Inflammatory macrophage (primary cell): Measurements from ENCODE around the gene GAL3ST3.
"Not testable (repeated sequence)": the region's sequence is repeated elsewhere in the genome, so short reads cannot be mapped to it uniquely, and the experiment has no call there.

Source experiments
- DNase-seq, 2 donors: peaks; one replicate each; pipeline ENCODE4 v3.0.0-alpha.2; 2020 to 2022
- total RNA-seq, 18 experiments: gene quantifications; one replicate each; lab custom pipeline; 2026; ENCODE audit warnings: mixed read lengths in 6 of 18, inconsistent platforms in 2 of 18; lab: John Stamatoyannopoulos, UW

The GAL3ST3 gene, protein sequence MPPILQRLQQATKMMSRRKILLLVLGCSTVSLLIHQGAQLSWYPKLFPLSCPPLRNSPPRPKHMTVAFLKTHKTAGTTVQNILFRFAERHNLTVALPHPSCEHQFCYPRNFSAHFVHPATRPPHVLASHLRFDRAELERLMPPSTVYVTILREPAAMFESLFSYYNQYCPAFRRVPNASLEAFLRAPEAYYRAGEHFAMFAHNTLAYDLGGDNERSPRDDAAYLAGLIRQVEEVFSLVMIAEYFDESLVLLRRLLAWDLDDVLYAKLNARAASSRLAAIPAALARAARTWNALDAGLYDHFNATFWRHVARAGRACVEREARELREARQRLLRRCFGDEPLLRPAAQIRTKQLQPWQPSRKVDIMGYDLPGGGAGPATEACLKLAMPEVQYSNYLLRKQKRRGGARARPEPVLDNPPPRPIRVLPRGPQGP
- total RNA-seq: 0 to 0.08 (median 0) reads per million in 18 experiments

DNA sequence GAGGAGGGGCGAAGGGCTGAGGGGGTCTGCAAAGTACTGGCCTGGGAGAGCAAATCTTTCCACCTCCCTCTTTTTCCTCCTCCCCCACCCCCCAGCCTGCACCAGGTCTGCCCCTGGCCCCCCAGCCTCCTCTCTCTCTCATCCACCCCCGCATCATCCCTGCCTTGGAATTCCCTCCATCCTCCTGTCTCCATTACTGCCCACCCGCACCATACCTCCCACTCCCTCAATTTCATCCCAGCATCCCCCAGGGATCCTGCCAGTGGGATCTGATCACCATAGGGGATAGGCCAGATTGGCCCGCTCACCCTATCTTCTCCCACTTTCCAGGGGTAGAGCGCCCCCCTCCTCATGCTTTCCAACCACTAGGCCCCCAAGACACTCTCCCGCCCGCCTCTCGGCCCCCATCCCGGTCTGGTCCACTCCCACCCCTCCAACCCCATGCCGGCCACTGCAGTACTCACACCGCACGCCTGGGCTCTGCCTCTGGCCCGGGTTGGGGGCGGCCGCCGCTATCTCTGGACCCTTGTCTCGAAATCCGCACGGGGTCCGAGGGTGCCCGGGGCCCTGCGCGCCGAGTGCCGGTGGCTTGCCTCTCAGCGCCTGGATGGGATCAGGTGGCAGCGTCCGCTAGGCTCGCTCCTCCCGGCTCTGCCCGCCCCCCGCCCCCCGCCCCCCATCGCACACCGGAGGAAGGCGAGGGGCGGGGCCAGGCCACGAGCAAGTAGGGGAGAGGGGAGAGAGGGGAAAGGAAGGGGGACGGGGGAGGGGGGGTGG lies at the start of gene GAL3ST3:
TSS of gene GAL3ST3 (minus strand) at position 615 of the 777 bp plus-strand sequence. CDS start 3,746 bp downstream, outside the sequence.
- DNase-seq: no peak

DNA sequence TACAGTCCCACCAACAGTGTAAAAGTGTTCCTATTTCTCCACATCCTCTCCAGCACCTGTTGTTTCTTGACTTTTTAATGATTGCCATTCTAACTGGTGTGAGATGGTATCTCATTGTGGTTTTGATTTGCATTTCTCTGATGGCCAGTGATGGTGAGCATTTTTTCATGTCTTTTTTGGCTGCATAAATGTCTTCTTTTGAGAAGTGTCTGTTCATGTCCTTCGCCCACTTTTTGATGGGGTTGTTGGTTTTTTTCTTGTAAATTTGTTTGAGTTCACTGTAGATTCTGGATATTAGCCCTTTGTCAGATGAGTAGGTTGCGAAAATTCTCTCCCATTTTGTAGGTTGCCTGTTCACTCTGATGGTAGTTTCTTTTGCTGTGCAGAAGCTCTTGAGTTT lies 43.2 kb upstream of the GAL3ST3 start:
- not testable (repeated sequence) for DNase-seq

DNA sequence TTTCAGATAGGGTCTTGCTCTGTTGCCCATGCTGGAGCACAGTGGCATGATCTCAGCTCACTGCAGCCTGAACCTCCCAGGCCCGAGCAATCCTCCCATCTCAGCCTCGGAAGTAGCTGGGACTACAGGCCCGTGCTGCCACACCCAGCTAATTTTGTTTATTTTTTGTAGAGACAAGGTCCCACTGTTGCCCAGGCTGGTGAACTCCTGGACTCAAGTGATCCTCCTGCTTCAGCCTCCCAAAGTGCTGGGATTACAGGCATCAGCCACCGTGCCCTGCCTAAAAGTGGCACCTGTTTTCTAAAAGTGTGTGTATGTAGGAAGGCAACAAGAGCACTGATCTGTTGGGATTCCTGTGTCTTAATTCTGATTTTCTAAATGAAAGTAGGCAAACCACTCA lies 41.3 kb upstream of the GAL3ST3 start:
- DNase-seq: no peak

DNA sequence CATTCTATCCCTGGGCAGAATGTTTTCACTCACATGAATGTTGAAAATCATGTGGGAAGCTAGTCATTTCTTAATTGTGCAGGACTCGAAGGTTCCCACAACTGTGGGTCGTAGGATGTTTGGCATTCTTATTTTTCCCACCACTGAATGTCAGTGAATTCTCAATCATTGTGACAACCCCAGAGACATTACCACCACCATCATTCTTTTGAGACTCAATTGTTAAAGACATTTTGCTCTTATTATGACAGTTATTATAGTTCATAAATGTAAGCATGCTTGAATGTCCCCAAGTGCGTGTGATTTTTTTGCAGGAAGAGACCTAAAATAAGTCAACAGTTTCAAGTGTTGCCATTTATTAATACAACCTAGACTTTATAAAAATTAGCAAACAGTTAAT lies 40.1 kb upstream of the GAL3ST3 start:
- no peak for DNase-seq

GRCh38 chr11:66087148-66087908 lies 38.4 kb upstream of the GAL3ST3 start:
- no peak for DNase-seq

DNA sequence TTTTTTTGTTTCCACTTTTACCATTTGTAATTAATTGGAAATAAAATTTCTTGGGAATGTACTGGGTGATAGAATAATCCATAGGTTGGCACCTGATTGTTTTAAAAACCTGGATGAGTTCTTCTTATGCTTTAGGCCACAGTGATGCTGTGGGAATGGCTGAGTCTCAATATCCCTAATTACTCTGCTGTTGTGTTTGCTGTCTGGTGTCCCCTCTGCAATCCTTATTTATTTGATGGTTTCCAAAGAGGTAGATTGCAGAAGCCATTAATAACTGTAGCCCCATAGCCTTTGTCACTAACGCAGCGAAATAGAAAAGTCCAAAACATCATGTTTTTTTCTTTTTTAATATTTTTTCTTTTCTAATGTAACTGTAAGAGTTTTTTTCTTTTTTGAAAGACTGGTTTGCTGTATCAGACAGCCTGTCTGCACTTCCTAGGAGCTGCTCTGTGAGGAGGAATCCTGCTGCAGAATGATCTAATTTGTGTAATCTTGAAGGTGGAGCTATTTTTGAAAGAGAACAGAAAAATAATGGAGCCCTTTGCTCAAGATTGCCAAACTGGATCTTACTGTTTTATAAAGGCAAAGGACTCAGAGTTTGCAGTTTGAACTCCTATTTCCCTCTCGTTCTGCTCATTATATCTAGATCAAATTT lies 36.0 kb upstream of the GAL3ST3 start:
- no peak for DNase-seq

- DNase-seq: no peak
Observed at GRCh38 chr11:66083767-66084166, 34.8 kb upstream of the GAL3ST3 start.

- no peak for DNase-seq
Observed at GRCh38 chr11:66082946-66083698, 34.2 kb upstream of the GAL3ST3 start.

DNA sequence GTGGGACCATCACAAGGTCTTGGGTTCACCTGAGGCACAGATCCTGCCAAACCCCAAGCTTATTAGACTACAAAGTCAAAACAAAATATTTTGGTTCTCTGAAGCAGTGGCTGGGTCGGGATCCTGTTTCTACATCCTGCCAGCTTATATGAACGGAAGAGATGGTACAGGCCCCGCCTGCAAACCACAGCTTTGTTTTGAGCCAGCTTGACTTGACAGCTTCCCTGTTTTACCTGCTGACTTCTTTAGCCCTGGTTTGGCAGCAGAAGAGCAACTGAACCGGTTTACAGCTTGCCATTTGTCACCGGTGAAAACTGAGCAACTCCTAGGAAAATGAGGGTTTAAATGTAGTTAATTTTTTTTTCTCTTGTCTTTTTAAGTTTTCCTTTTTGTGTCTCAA lies 32.5 kb upstream of the GAL3ST3 start:
- peak; percentile 79 to 84 for DNase-seq

- DNase-seq: peak; percentile 26 to 33
Observed at GRCh38 chr11:66080055-66080817, 31.3 kb upstream of the GAL3ST3 start.

GRCh38 chr11:66078949-66079348 lies 30.0 kb upstream of the GAL3ST3 start:
- not testable (repeated sequence) for DNase-seq

- DNase-seq: no peak
Observed at GRCh38 chr11:66077927-66078326, 29.0 kb upstream of the GAL3ST3 start.

GRCh38 chr11:66076561-66076960 lies 27.6 kb upstream of the GAL3ST3 start:
- no peak for DNase-seq

- no peak for DNase-seq
Observed at GRCh38 chr11:66075273-66075672, 26.3 kb upstream of the GAL3ST3 start.

- DNase-seq: no peak
Observed at GRCh38 chr11:66073669-66074068, 24.7 kb upstream of the GAL3ST3 start.

- no peak for DNase-seq
Observed at GRCh38 chr11:66072518-66072917, 23.6 kb upstream of the GAL3ST3 start.

GRCh38 chr11:66072081-66072480 lies 23.1 kb upstream of the GAL3ST3 start:
- DNase-seq: no peak

GRCh38 chr11:66071381-66071801 lies 22.4 kb upstream of the GAL3ST3 start:
- no peak for DNase-seq

DNA sequence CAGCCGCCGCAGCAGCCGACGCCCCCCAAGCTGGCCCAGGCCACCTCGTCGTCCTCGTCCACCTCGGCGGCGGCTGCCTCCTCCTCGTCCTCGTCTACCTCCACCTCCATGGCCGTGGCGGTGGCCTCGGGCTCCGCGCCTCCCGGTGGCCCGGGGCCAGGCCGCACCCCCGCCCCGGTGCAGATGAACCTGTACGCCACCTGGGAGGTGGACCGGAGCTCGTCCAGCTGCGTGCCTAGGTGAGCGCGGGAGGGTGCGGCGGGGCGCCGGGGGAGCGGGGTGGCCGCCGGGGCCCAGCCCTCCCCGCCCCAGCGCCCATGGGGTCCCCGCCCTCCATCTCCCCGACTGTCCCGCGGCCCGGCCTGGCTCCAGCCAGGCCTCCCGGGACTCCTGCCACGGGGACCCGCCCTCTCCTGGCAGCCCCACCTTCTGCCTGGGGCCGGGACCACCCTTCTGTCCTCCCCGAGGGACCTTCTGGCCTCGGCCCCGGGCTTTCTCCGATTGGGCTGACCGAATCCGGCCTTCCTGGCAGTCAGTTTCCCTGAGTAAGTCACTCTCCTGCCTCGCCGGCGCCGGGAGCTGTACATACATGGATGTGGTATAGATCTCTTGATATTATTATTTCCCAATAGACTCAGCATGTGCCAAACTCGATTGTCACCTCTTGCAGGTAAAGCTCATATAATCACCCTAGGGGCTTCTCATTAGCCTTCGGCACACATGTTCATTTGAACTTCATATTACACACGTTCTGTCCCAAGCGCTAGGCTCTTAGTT lies 21.8 kb upstream of the GAL3ST3 start:
- no peak for DNase-seq
